GM04504 (cell line): ENCODE data around the gene LRRC28.

Source experiments
- DNase-seq: peaks from one replicate; pipeline ENCODE4 v3.0.0-alpha.2; 2012; ENCODE audit warnings: low read depth

The LRRC28 gene

DNA sequence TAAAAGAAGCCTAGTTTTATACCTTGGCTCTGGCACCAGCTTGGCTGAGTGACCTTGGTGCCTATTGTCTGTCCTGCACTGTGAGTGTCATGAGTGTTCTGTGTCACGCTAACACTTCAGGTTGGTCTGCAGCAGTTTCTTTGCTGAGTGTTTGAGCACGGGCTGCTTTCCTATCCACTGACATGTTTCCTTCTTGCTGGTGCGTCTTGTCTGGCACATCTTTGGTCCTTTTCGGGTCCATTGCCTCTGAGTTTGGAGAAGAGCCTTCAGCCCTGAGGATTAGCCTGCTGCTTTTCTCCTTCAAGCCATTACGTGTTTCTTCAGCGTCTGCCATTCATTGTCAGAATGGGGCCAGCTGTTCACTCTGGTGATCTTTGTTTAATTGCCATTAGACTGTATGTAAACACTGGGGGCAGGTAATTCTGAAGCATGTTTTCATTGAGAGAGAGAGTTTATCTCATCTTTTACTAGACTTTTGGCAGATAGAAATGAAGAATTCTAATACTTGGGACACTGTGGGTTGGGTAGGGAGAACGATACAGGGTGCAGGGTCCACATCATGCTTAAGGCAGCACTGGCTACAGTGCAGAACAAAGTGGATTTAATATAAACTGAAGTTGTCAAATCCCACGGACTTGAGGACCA is 55.5 kb downstream of the LRRC28 start:
- no peak for DNase-seq

DNA sequence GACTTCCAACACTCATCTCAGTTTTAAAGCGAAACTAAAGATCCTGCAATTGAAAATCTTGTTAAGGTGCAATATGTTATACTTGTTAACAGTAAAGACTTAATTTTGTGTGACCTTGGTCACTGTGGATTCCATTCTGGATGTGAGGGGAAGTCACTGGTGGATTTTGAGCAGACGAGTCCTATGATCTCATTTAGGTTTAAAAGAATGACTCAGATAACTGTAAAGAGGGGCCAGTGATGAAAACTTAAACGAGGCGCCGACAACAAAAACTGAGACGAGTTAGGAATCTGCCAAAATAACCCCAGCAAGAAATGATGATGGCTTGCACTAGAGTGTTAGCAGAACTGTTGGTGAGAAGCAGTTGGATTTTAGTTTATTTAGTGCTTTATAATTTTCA is 56.5 kb downstream of the LRRC28 start:
- no peak for DNase-seq

DNA sequence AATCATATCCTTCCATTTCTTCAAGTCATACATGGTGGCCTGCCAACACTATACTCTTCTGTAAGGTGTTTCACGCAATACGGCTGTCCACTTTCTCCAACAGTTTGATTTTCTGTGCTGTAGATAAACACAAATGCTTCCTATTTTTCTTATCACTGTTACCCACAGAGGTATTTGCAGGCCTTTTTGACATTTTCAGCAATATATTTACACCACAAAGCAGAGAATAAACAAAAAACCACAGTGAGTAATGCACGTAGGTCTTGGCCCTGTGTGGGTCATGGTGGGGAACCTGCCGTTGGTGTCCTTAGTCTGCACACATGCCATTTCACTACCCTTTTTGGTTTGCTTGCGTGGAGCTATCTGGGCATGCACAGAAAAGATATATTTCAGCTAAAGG is 59.5 kb downstream of the LRRC28 start:
- DNase-seq: no peak

DNA sequence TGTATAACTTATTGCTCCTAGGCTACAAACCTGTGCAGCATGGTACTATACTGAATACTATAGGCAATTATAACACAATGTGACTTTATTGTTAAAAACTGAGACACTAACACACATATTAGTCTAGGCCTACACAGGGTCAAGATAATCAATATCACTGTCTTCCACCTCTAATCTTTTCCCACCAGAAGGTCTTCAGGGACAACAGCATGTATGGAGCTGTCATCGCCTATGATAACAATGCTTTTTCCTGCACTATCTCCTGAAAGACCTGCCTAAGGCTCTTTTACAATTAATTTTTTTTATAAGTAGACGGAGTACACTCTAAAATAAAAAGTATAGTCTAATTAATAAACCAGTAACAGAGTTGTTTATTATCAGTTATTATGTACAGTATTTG is 60.9 kb downstream of the LRRC28 start:
- DNase-seq: no peak

DNA sequence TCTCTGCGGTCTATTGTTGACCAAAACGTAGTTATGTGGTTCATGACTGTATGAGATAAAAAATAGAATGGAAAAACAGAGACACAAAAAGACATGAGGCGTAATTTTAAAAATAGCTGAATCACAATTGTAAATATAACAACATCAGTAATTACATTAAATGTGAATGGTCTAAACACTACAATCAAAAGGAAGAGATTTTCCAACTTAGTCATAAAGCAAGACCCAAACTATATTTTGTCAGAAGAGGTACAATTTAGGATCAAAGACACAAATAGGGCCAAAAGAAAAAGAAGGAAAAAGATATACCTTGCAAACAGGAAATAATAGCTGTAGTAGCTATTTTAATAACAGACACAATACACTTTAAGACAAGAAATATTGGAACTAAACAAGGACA is 61.5 kb downstream of the LRRC28 start:
- no peak for DNase-seq

DNA sequence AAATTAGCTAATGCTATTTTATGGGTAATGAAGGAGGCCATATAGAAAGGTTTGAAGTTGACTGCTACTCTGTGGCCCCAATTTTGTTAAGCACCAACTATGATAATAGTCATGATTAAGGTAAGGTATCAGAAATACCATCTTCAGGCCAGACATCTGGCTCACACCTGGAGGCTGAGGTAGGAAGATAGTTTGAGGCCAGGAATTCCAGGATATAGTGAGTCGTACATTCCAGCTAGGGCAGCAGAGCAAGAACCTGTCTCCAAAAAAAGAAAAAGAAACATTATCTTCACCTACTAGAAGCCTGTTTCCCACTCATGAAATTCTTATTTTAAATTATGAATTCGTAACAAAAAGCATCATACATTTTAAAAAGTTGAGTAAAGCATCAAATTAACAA is 64.4 kb downstream of the LRRC28 start:
- no peak for DNase-seq

DNA sequence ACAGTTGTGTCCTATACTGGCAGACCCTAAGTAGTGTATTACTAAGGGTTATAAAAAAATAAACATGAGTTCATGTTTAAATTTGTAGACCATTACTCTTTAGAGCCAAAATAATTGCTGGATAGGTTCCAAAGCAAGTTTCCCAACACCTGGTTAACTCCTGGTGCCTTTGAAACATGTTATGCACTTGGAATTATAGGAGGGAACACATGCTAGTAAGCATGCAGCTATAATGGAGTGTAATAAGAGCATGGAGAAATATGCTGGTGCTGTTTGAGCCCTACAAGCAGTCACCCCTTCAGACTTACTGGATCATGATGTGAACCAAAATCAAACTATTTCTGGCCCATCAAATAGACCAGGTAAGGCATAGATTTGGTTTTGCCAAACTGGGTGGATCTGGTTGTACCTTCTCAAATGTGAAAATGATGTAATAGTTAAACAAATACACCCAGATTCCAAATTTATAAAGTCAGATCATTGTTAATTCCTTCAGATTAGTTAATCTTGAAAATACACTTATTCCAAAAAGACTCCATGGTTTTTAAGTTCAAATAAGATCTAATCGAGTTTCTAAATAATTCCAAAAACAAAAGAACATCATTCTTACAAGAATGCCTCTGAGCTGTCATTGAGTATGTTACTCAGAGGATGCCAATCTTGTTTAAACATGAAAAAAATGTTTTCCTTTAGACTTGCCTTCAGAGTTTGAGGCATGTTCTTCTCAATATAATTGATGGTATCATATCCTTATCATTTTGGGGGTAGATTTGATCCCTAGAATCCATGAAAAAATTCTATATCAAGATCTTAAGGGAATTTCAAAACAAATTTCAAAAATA is 69.3 kb downstream of the LRRC28 start:
- DNase-seq: no peak

DNA sequence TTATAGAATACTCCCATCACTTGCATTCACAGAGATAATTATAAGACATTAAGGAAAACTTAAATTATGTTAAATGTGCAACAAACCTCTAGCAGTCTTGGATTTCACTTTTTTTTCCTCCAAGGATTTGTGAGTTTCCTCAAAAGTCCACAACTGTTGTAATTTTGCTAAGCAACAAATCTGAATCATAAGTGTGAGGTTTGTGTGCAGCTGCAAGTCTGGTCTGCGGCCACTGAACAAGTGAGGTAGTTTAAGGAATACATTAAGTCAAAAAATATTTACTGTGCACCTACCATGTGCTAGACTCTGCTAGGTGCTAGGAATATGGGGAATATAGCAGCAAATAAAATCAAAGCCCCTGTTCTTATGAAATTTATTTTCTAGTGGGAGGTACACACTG is 70.2 kb downstream of the LRRC28 start:
- DNase-seq: no peak

DNA sequence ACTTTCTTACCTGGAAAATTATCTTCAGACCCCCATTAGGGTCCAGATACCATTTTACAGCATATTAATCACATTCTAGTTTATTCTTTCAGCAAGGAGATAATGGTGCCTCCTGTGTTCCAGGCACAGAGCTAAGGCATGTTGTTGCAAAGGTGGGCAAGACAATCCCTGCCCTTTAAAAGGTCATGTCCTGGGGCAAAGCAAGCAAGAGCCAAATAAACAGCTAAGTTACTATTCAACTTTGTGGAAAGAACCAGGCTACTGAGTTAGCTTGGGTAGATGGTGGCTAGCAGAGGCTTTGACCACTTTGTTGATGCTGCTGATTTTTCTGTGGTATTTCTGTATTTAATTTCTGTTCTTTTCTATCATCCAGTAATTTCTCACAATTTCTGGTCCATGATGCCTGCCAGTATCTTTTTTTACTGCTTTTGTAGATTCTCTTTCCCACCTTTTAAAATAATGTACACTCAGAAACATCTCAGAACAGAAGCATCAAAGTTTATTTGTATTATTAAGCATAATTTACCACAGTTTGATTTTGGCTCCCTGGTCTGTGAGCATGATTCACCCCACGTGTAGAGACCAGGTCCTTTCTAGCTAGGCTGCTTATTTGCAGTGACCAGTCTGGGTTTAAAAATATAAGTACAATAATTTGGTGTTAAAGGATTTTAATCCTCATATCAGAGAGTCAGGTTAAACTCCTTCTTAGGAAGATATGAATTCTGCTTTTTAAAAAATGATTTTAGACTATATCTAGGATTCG is 71.5 kb downstream of the LRRC28 start:
- no peak for DNase-seq

DNA sequence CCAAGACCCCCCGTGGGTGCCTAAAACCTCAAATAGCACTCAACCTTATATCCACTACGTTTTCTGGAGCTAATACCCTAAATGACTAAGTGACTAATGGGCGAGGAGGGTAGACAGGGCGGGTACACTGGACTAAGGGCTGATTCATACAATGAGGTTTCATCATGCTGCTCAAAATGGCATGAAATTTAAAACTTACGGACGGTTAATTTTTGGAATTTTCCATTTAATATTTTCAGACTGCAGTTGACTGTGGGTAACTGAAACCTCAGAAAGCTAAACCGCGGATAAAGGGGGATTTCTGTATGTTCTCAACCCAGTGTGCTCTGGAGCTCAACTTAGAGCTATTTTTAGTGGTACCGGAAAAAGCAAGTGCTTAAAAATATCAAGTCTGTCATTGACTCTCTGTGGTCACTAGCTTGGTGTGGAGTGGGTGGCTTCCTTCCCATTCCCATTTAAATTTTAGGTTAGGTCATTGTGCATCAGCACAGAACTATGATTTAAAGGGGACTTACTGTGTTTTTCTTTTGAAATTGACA is 72.9 kb downstream of the LRRC28 start:
- peak; percentile 48 for DNase-seq

DNA sequence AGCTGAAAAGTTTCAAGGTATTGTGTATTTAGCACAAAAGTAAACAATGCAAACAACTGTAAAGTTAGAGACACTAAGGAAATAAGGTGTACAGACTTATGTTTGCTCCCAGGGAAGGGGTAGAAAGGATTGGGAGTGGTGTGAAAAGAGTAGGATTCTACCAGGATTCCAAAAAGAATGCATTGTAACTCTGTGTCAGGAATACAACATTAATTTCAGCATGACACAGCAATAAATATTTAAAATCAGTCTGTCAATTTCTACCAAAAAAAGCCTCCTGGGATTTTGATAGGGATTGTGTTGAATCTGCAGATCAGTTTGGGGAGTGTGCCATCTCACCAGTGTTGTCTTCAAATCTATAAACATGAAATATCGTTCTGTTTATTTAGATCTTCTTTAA is 73.4 kb downstream of the LRRC28 start:
- no peak for DNase-seq

DNA sequence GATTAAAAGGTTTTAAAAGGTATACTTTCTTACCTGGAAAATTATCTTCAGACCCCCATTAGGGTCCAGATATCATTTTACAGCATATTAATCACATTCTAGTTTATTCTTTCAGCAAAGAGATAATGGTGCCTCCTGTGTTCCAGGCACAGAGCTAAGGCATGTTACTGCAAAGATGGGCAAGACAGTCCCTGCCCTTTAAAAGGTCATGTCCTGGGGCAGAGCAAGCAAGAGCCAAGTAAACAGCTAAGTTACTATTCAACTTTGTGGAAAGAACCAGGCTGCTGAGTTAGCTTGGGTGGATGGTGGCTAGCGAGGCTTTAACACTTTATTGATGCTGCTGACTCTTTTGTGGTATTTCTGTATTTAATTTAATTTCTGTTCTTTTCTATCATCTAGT is 75.0 kb downstream of the LRRC28 start:
- DNase-seq: no peak

DNA sequence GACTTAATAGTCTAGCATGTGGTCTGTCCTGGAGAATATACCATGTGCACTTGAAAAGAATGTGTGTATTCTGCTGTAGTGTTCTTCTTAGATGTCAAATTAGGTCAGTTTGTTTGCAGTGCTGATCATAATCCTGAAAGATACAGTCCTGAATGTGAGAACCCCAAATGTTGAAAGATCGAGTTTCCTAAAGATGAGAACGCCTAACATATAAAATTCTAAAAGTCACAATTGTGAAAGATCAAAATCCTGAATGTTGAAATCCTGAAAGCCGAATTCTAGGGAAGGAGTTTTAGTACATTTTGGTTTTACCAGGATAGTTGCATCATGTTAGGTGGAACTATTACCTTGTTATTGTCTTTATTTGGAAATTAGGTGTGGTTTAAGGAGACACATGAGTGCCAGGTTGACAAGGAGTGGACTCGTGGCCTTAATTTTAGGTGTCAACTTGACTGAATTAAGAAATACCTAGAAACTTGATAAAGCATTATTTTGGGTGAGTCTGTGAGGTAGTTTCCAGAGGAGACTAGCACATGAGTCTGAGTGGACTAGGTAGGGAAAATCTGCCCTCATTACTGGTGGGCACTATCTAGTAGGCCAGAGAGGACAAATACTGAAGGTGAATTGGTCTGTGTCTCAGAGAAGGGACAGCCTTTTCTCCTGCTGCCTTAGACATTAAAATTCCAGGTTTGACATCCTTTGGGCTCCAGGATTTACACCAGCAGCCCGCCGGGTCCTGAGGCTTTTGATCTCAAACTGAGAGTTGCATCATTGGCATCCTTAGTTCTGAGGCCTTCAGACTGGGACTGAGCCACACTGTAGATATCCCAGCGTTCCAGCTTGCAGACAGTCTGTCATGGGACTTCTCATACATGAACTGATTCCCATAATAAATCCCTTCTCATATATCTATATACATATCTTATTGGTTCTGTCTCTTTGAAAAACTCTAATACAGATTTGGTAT is 77.1 kb downstream of the LRRC28 start:
- DNase-seq: no peak

DNA sequence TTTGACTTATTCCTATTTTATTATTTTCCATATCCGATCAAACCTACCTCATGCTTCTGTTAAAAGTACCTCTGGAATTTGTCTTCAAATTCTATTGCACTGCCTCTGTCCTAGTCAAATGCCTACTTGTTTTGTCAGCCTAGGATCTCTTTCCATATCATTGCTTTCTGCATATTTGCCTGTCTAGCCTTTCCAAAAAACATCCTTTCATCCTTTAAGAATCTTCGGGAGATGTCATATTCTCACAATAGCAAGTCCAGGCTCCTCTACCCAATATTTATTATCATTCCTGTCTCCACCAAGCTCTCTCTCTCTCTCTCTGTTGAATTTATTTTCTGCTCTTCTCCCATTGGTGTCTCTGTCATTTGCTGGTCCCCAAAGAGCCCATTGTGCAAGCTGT is 80.1 kb downstream of the LRRC28 start:
- no peak for DNase-seq

DNA sequence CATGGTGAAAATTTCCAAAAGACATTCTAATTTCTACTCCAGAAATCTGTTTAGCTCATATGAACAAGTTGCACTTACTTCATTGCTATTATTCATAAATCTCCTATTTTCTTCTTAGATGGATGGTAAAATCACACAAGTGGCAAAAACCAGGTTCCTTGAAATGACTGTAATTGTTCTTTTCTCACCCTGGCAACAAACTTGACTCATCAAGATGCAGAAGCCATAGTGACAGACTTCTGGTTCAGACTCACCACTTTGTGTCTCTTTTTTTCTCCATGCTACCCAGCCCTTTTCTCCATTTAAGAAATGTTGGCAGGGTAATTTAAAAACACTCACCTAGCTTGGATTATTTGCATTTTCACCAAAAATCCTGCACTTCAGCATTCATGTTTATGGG is 82.1 kb downstream of the LRRC28 start:
- no peak for DNase-seq

DNA sequence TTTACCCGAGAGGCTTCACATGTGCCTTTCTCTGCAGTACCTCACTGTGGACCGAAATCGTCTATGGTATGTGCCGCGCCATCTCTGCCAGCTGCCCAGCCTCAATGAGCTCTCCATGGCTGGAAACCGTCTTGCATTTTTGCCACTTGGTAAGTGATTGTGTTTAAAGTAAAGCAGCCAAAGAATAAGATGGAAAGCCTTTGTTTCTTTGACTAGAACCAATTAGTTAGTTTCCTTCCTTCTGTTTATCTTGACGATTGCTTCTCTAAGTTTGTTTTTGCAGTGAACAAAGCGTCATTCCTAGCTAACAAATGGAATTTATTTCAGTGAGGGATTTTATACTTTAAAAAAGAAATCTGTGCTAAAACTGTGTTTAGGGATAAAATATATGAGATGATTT is 82.7 kb downstream of the LRRC28 start:
- no peak for DNase-seq

DNA sequence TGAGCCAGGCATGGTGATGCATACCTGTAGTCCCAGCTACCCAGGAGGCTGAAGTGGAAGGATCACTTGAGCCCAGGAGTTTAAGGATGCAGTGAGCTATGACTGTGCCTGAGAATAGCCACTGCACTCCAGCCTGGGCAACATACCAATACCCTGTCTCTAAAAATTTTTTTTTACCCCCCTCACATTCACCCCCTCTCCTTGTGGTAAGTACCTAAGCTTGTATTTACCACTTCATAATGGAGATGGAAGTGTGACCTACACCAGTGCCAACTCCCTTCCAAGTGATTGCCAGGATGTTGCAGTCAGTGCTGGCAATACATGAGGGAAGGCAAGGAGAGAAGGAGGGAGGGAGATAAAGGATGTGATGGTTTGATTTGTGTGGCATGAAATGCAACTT is 84.2 kb downstream of the LRRC28 start:
- DNase-seq: no peak

DNA sequence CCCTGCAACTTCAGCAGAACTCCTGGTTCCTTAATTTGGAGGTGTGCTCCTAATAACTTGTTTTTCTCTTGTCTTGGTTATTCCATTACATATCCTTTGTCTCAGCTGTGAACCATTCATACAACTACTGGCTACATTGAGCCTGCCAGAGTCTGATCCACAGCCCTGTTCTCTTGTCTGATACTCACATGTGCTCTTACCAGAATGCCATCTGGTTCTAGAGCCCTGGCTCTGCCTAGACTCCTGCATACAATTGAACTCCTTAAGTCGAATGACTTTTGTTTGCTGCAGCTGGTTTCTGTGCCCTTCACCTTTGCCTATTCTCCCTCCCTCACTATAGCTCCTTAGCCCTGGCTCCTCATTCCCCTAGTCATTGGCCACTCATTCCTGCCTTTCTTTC is 85.5 kb downstream of the LRRC28 start:
- DNase-seq: no peak

DNA sequence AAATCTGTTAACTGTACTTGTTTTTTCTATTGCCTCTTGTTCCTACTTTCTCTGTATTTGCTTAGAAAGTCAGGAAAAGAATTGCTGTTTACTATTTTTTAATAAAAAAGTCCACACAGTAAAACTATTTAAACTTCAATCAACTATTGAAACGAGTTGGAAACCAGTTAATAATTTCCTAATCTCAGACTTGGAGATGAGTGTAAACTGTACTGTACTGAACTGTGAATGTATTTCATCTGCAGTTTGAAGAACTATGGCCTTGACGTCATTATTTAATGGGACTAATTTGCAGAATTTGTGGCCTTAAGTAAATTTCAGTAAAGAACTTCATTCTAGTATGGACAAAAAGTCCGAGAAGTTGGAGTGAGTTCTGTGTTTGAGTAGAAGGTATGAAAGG is 89.1 kb downstream of the LRRC28 start:
- no peak for DNase-seq

DNA sequence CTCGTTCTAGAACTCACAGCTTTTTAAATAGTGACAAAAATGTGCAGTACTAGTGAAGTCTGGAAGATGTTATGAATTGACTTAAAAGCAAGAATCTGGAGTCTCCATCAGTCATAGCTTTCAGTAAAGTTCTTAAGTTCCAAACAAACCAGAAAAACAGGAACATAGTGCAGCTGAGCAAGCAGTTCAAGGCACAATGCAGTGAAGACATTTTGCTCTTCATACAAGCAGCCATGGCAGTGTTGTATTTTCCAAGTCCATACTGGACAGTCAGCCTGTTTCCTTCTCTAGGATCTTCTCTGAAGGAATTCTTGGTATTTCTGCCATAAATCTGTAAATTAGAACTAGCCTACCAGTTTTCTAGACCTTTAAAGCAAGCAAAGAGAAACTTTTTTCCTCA is 90.5 kb downstream of the LRRC28 start:
- DNase-seq: no peak

DNA sequence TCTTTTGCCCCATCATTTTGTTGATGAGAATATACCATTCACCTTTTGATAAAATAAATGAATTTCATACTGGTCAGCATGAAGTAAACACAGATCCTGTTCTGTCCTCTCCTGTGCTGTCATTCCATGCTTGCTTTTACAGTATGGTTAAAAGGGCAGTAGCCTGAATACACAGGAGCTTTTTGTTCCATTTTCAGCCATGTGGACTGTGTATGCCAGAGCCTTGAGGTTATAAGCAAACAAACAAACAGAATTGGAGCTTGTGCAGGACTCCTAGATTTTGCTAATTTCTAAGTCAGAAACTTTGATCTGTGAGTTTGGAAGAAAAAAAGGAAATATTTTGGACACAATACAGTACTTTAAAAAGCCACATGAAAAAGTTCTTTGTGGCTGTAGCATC is 91.9 kb downstream of the LRRC28 start:
- no peak for DNase-seq
